ENCODE data around the gene COL28A1.
"Not testable (repeated sequence)": the region's sequence is repeated elsewhere in the genome, so short reads cannot be mapped to it uniquely, and the experiment has no call there.

- not testable (repeated sequence) for TF ChIP-seq CTCF (IDR thresholded peaks at IDR 0.05; ENCODE audit: borderline replicate concordance, extremely low read depth, low read length, poor library complexity, severe bottlenecking); EZH2 (IDR thresholded peaks at IDR 0.05; ENCODE audit: borderline replicate concordance, low read depth, low read length, severe bottlenecking)
These were observed 58.0 kb downstream of the COL28A1 start for GRCh38 chr7:7477641-7478040.
